Hematopoietic multipotent progenitor cell treated with erythropoietin and hydrocortisone succinate and interleukin-3 and kit ligand, for 4 days (in vitro differentiated cells): ENCODE results near the gene CDH13.
A peak's percentile ranks its signal among the peaks of the same experiment; 100 is the strongest.

Source experiments
- DNase-seq: peaks from one replicate; pipeline ENCODE4 v3.0.0-alpha.2; 2015

Gene CDH13

DNA sequence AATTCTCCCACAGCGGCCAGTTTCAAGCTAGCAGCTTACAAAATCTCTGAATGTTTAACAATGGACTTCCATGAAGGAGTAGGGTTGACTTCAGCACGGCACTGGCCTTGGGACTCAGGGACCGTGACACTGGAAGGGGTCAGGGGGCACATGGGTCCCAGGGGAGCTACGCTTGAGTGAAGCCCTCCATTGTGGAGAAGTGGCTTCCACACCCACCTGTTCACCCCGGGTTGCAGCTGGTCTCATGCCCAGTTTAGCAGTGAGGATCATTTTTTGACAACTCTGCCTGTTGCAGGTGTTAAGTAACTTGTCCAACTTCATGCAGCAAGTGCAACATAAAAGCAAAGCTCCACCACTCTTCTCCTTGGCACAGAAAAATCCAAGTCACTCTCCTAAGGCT is 510.2 kb downstream of the CDH13 start:
- DNase-seq = no peak

DNA sequence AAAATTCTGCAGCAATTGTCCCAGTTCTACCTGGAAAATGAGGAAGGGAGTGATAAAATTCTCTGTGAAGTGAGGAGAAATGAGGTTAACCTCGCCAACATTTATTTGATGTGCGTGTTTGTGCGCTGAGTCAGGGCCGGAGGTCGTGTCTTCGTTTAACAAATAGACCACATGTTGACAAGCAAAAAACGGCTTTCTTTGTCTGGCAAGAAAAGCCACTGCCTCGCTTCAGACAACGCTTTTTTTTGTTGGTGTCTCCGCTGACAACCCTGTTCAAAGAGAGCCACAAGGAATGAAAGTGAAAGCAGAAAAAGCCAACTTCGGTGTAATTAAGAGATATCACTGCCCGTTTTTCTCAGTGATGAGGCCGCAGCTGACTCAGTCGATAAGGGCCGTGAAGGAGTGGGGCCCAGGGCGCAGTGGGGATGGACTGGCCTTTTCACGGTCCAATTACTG is 510.6 kb downstream of the CDH13 start:
- peak; percentile 66 for DNase-seq

DNA sequence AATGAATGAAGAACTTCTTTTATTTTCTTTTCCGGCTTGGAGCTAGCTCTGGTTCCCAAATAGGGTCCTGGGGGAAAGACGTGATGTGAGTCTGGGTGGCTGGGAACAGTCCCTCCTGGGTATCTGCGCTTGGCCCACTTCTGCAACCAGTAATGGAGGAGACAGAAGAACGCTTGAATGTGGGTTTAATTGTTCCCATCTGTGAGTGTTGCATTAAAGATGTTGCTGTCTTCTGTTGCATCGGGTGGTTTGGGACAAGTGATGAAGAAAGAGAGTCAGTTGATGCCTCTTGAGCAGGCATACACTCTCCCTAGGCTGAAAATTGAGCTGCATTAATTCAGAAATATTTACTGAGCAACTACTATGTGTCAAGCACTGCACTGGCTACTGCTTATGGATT is 511.1 kb downstream of the CDH13 start:
- no peak for DNase-seq

DNA sequence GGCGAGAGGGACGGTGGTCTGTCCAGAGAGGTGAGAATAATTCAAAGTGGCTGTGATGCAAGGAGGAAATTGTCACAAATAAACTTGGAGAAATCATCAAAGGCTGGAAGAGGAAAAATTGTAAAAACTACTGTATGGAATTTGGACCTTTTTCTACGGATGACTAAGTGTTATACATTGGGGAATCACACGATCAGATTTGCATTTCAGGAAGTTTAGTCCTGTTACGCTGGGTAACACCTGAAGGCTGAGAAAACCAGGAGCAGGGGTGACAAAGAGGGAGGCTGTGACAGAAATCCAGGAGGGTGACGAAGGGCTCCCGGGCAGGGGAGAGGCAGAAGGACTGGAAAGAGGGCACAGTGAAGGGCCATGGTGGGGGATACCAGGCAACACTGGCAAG is 511.7 kb downstream of the CDH13 start:
- DNase-seq = no peak

DNA sequence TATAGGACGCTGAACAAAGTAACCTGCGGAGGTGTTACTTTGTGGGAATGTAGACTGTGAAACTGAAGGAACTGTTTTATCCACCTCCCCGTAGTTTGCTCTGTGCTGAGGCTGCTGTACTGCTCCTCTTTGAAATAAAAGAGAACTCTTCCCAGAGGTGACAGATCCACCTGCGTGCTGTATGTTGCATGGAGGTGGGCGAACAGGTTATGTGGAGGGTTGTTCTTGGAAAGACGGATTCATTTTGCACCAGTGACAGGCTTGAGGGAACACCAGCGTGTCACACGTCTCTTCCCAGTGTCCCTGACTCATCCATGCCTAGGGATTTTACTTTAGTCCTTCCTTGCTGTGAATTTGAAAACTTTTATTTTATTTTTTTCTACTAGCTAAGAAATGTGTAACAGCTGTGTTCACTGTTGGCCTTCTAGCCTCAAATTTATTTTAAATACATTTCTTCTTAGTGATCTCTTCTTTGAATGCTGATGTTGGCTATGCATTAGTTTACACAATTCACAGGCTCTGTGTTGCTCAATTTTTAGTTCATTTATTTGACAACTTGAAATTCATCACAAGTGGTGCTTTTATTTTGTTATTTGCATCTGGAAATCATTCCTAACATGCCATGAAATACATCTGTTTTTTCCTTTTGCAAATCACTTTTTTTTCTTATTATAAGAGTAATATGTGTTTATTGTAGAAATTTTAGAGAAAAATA is 512.4 kb downstream of the CDH13 start:
- DNase-seq = no peak

DNA sequence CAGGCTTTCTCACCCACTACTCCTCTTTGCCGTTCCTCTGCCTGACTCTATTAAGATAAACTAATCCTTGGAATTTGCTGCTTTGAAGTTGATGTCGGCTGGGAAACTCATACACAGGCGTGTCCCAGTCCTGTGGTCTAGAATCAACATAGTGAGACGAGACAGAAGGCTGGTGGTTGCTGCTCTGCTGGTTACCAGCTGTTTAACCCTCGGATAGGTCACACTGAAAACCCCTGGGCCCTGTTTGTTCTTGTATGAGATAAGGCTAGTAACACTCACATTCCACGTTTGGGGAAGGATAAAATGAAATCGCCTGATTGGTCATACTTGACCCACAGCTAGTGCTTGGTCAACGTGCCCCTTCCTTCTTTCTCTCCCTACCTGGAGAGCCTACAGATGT is 517.0 kb downstream of the CDH13 start:
- no peak for DNase-seq

DNA sequence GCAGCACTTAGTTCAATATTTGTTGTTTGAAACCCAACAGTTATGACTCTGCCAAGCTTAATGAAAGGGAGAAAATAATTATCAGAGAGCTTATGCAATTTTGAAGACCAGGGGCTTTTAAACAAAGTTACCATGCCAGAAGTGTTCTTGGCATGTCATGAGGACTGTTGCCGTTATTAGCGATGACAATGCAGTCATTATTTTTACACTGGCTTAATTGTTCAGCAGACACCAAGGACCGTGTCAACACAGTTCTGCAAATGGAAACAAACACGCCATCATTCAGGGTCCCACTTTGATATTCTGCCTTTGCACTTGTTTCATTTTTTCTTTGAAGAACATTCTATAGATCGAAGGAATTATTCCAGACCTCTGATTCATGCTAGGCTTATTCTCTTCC is 518.5 kb downstream of the CDH13 start:
- DNase-seq = no peak

DNA sequence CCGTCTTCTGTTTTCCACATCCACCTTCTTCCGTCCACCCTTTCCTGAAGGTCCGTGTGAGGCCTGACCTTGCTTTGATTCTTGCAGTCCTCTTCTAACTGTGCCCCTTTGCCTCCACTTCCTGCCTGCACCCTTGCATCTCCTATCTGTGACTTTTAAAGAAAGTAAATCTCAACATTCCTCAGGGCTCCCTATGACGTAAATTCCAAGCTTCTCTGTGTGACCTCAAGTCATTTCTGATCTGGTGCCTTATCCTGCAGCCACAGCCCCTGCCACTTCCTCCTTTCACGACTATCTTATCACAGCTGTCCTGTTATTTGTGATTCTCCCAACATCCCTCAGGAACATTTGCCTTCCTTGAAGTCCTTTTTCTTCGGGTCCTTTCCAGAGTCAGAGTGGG is 520.5 kb downstream of the CDH13 start:
- DNase-seq = peak; percentile 48

DNA sequence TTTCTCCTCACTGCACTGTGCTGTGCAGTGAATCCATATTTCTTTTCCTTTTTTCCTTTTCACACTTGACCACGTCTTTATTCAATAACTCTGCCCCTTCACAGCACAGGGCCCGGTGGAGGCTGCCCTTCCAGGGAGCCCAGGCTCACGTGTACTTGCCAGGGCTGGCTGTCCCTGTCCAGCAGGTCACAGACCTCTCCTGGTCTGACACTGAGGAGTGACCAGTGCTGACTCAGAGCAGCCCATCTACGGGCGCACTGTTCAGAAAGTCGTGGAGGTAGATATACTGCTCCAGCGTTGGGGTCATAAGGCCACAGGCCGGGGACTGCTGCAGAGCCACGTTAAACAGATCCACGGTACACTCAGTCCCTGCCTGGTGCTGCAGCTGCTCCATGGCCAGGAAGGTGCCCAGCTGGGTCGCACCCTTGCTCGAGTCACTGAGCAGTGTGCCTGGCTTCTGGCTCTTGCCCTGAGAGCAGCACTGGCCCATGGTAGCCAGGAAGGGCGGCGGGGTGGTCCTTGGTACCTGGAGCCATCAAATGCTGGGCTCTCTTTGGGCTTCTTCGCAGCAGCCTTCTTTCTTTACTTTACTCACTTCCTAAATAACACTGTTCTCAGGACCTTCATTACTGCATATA is 531.7 kb downstream of the CDH13 start:
- no peak for DNase-seq

DNA sequence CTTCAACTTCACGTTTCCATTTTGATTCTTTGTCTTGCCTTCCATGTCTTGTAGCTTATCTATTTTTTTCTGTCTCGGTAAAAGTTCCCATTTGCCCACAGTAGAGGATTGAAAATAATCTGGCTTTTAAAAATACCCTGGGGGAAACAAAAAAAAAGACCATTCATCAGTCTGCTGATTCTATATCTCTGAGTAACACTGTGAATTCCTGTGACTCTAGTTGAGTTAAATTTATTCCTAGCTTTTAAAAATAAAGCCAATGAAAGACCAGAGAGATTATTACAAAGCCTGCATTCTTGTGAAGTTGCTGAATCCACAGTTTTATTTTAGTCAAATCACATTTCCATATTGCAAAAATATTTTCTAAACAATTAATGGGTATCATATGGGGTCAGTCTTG is 532.3 kb downstream of the CDH13 start:
- no peak for DNase-seq

DNA sequence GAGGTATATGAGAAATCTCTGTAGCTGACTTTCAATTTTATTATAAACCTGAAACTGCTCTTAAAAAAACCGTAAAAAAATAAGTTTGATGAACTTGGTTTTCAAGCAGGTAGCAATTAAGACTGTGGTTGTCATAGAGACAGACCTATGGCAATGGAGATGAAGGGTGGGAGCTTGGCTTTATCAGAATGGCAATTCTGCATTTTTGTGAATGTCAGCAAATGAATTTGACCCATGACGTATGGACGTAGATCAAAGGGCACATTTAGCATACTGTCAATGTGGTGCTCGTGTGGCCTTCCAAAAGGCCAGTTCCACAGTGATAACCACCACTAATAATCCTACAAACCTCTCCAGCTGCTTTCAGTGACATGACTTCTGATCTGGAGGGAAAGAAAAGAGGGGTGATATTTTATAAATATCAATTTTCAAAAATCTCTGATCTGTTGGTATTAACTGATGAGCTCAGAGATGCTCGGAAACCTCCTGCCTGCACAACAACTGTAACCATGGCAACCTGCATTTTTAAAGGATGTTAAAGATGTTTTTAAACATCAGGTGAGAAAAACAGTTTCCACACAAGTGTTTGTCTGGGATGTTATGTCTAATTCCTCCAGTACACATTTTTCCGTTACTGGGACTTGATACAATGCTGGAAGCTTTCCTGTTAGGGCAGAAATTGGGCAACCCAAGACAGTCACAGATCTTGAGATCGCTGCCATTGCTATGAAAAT is 533.7 kb downstream of the CDH13 start:
- DNase-seq = no peak

DNA sequence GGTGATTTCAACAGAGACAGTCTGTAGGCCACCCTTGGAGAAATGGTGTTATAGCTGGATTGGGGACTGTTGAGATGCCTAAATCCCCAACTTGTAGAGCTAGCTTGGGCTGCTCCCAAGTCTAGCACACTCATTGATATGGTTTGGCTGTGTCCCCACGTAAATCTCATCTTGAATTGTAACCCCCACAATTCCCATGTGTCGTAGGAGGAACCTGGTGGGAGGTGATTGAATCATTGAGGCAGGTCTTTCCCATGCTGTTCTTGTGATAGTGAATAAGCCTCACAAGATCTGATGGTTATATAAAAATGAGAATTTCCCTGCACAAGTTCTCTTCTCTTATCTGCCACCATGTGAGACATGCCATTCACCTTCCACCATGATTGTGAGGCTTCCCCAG is 536.0 kb downstream of the CDH13 start:
- DNase-seq = no peak

DNA sequence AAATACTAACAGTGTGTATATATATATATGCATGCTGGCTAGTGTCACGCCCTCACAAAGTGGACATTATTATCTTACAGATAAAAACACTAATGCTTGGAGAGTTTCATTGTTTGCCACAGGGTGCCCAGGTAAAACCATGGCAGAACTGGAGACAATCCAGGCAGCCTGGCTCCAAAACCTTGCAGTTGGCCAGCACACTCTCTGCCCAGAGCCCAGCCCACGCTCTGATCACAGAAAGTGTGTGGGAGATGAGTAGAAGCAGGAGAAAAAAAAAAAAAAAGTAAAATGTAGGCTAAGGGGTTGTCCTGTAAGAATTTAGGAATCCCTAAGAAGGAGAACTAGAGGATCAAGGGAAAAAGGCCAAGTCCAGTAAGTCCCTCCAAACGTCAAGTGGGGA is 538.0 kb downstream of the CDH13 start:
- DNase-seq = no peak

DNA sequence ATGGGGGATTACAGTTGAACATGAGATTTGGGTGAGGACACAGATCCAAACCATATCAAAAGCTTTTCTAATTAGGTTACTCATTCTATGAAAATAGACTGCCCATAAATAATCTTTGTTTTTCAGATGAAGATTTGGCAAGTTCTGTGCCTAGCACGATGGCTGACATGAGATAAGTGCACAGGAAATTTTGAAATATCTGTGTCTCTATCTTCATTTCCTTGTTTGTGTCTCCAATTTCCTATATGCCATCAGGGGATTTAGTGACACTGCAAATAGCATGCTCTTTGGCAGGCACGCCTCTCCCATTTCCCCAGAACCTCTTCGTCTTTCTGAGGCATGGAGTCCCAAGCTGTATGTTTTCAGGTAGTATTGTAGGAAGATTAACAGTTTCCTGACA is 544.6 kb downstream of the CDH13 start:
- peak; percentile 23 for DNase-seq

DNA sequence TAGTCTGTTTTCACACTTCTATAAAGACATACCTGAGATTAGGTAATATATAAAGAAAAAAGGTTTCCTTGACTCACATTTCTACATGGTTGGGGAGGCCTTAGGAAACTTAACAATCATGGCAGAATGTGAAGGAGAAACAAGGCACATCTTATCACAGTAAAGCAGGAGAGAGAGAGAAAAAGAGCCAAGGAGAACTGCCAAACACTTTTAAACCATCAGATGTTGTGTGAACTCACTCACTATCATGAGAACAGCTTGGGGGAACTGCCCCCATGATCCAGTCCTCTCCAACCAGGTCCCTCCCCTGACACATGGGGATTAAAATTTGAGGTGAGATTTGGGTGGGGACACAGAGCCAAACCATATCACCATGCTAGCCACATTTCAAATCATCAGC is 547.9 kb downstream of the CDH13 start:
- no peak for DNase-seq

DNA sequence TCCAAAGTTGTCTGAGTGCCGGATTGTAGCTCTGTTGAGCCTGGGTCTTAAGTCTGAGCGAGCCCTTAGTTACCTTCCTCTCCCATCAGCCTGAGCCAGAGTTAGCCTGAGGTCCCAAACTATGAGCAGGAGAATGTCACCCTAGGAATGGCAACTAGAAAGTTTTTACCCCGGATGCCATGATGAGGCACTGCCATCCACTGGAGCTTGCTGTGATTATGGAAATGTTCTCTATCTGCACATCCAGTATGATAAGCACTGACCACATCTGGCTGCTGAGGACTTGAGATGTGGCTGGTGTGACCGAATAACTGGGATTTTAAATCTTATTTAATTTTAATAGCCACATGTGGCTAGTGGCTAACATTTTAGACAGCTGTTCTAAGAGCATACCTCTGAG is 550.0 kb downstream of the CDH13 start:
- no peak for DNase-seq

DNA sequence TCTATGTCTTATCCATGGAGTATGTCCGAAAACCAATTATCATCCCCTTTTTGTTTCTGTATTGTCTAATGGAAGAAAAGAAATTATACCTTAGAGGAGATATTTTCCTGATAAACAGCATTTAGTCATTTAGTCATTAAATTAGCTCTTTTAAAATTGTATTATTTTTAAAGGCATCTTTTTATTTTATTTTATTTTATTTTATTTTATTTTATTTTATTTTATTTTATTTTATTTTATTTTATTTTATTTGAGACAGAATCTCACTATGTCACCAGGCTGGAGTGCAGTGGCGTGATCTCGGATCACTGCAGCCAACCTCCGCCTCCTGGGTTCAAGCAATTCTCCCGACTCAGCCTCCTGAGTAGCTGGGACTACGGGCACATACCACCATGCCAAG is 559.1 kb downstream of the CDH13 start:
- DNase-seq = no peak

DNA sequence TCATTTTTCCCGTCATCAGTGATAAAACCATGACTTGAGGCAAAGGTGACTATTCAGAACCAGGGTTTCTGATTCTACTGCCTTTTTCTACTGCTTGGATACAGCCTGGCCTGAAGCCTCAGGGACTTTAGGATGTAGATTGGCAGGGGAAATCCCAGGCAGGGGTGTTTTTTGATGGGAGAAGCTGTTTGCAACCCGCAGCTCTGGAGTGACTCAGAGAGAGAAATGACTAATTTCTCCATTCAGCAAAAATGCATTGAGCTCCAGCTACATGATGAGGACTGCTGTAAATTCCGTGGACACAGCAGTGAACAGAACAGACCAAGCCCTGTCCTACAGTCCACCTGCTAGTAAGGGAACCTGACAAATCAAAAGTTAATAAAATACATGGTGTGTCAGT is 560.6 kb downstream of the CDH13 start:
- DNase-seq = no peak

DNA sequence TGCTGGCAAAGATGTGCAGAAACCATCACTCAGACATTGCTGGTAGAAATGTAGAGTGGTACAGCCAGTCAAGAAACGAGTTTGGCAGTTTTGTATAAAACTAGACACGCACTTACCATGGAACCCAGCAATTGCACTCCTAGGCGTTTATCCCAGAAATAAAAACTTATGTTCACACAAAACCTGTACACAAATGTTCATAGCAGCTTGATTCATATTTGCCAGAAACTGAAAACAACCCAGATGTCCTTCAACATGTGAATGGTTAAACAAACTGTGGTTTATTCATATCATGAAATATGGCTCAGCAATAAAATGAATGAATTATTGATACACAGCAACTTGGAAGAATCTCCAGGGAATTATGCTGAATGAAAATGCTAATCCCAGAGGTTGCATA is 570.0 kb downstream of the CDH13 start:
- DNase-seq = no peak

DNA sequence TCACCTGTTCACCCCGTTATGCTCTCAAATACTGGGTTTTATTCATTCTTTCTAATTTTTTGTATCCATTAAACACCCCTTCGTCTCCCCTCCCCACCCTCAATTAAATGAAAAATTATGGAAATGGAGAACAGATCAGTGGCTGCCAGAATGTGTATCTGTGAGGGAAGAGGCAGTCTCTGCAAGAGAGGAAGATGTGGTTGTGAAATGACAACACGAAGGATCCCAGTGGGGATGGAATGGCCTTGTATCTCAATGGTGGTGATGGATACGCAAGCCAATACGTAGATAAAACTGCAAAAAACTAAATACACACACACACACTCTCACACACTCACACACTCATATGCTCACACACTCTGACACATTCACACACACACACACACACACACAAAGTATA is 570.7 kb downstream of the CDH13 start:
- no peak for DNase-seq

DNA sequence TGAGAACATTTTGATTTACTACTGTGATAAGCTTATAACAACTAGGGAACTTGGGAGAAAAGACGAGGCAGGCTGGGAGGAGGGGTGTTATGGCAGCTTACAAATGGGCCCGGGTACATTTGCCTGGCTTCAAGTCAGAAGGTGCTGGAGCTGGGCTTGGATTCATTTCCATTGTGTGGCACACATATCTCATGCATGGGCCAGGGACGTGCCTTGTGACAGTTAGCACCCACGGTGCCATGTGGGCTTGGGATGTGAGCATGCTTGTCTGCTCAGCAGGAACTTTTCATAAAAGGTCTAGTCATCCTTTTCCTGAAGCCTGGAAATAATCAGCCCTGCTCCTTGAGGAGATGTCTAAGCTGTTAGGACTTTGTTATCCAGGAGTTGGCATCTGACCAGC is 572.2 kb downstream of the CDH13 start:
- DNase-seq = no peak

DNA sequence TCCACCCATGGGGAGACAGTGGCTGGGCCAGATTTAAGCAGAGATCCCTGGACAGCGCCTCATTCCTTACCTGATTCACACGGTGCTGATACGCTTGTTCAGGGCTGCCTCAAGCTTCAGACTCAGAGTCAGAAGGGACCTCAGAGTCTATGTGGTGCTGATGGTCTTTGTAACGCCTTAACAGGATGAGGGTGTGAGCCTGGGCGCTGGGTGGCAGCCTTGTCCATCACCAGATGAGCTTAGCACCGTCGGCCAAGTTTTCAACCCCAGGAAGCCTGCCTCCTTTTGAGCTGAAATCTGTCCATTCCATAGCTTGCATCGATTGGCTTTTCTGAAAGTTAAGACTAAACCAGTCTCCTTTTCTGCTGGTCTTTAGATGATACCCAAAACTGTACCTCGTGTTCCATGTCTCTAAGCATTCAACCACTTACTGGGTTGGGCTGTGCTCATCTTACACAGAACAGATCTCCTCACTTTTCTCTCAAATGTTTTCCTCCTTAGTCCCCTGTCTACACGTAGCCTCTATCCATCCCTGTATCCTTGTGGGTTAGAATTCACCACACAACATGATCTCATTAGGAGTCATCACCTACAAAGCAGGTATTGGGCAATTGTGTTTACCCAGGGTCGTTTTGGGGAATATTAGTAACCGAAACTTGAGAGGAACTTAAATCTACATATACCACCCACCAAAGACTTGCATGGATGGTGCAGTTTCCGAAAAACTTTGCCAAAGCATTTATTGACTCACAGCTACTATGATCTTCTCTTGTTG is 573.4 kb downstream of the CDH13 start:
- no peak for DNase-seq

DNA sequence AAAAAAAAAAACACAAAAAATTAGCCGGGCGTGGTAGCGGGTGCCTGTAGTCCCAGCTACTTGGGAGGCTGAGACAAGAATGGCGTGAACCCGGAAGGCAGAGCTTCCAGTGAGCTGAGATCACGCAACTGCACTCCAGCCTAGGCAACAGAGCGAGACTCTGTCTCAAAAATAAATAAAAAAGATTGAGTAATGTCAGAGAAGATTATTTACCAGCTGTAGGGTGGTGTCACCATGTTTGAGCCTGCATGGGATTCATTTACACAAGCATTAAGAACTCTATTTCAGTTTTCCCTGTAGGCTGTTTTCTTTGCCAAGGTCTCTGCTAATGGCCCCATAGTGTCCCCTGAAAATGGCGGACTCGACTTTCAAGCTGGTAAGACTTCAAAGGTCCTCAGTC is 575.0 kb downstream of the CDH13 start:
- DNase-seq = no peak

DNA sequence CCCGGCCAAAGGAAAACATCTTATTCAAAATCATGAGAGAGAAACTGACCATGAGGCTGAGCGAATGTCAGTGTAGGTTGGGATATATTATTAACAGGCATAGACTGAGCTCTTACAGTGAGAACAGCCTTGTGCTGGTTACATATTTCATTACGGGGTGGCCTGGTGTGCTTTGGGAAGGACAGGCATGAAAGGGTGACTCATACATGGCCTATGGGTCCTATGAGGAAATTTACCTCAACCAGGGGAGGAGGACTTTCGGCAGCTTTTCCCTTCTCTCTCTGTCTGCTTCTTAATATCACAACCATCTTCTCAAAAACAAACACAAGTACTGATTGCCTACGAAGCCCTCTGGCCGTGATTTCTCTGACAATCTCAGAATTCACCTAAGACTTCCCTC is 579.1 kb downstream of the CDH13 start:
- DNase-seq = no peak
